Activated CD8-positive, alpha-beta T cell treated with anti-CD3 and anti-CD28 coated beads, Interleukin-2, amount 10 ng/mL, durations not matched to agents 7 days and 5 days (primary cell): ENCODE measurements around the gene RHAG. TPM values are rescaled to one million over a fixed set of nuclear protein-coding genes. Genes with fewer than 3 reads are reported as not detected.

Source experiments
- ATAC-seq: fragments of 150-1000 bp; cut with Tn5 transposase; one replicate; pipeline ENCODE4 v1.10.0; 2021; ENCODE audit warnings: moderate library complexity
- CTCF ChIA-PET: fragments of 350-600 bp; sonication (Branson Sonifier 250); formaldehyde crosslinking; loops from one replicate; lab custom pipeline; 2021; ENCODE audit warnings: antibody characterized with exemption; lab: Charles Lee
- POLR2A ChIA-PET: fragments of 350-600 bp; sonication (Branson Sonifier 250); formaldehyde crosslinking; loops from one replicate; lab custom pipeline; 2021; ENCODE audit warnings: antibody characterized with exemption; lab: Charles Lee
- DNase-seq: peaks from one replicate; pipeline ENCODE4 v3.0.0-alpha.2; 2020
- H3K27ac Mint-ChIP-seq: one replicate; pipeline ENCODE4 v1.8.0; 2021; ENCODE audit warnings: mild to moderate bottlenecking, mixed read lengths
- H3K27me3 Mint-ChIP-seq: one replicate; pipeline ENCODE4 v1.8.0; 2021; ENCODE audit warnings: low read depth, mixed read lengths
- H3K36me3 Mint-ChIP-seq: one replicate; pipeline ENCODE4 v1.8.0; 2021; ENCODE audit warnings: low read depth, mixed read lengths
- H3K4me1 Mint-ChIP-seq: one replicate; pipeline ENCODE4 v1.8.0; 2021; ENCODE audit warnings: low read depth, mixed read lengths
- H3K4me3 Mint-ChIP-seq: one replicate; pipeline ENCODE4 v1.8.0; 2021; ENCODE audit warnings: mild to moderate bottlenecking, mixed read lengths
- H3K9me3 Mint-ChIP-seq: one replicate; pipeline ENCODE4 v1.8.0; 2022; ENCODE audit warnings: mixed read lengths; ENCODE audit not compliant: insufficient read depth
- total RNA-seq, 2 experiments: library from RNA; stranded (reverse); gene quantifications; one replicate each; pipeline ENCODE4 v1.2.3, GENCODE V29; 2021

Gene RHAG
- total RNA-seq, 2 experiments from 2014 or later: not detected

- H3K36me3 Mint-ChIP-seq: no peaks in the 10 kb centered on the region
- no peak overlapping the region for H3K27ac Mint-ChIP-seq
- ChIA-PET CTCF (no interaction called here), POLR2A (no interaction called here)
- peaks cover 5% of the 10 kb centered on the region for H3K4me1 Mint-ChIP-seq
- ATAC-seq: no peak
- H3K27me3 Mint-ChIP-seq: peaks cover 5% of the 10 kb centered on the region
- no peak overlapping the region for H3K4me3 Mint-ChIP-seq
- no peaks in the 10 kb centered on the region for H3K9me3 Mint-ChIP-seq
- DNase-seq: no peak
Measured at GRCh38 chr6:49556429-49556837, 80.2 kb downstream of the RHAG start.

DNA sequence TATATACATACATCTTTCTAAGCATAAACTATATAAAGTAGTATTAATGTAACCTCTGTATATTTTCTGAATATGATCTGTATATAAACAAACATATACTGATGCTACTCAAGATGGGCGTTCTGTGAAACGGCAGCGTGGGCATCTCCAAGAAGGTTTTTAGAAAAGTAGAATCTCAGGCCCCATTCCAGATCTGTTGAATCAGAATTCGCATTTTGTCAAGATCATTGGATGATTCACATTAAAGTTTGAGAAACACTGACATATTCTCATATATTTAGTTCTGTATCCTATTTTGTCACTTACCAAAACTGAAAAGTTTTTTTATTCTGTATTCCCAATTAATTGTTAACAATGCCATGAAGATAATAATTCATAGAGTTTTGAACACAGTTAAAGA, 80.7 kb downstream of the RHAG start:
- POLR2A ChIA-PET: no interaction called here
- DNase-seq (no peak), ATAC-seq (no peak)
- Mint-ChIP-seq H3K9me3 (no peaks in the 10 kb centered on the region), H3K27ac (no peak overlapping the region), H3K4me1 (peaks cover 10% of the 10 kb centered on the region), H3K36me3 (no peaks in the 10 kb centered on the region), H3K4me3 (no peak overlapping the region), H3K27me3 (peaks cover 9% of the 10 kb centered on the region)
- CTCF ChIA-PET: no interaction called here

Other genes with a start within 250 kb of the RHAG start
- 10 to 100 TPM; 14.0 to 14.2 TPM for gene MMUT, start 173.6 kb downstream of the RHAG start, total RNA-seq
- gene CENPQ, start 173.5 kb downstream of the RHAG start, total RNA-seq: 10 to 100 TPM; 18.2 to 18.9 TPM
- gene GLYATL3, start 136.9 kb downstream of the RHAG start, total RNA-seq: not detected
- gene C6orf141, start 86.2 kb downstream of the RHAG start, total RNA-seq: under 1 TPM in 1 of 2 experiments, not detected in 1; 0.26 TPM
- gene CRISP2, start 76.7 kb upstream of the RHAG start, total RNA-seq: not detected
- not detected for gene CRISP3, start 107.5 kb upstream of the RHAG start, total RNA-seq
- not detected for gene PGK2, start 150.4 kb upstream of the RHAG start, total RNA-seq
- not detected for gene CRISP1, start 229.7 kb upstream of the RHAG start, total RNA-seq